Muscle of leg (tissue), 11 donors: ENCODE data around the gene HOATZ. TPM values are rescaled to one million over a fixed set of nuclear protein-coding genes. Genes with fewer than 3 reads are reported as not detected.

Experiments used
- DNase-seq: peaks from one replicate; pipeline ENCODE4 v3.0.0; 2013
- H3K27ac ChIP-seq: one replicate; pipeline ENCODE4 v1.5.1; 2013; ENCODE audit warnings: mild to moderate bottlenecking, low read length, control low read depth
- H3K27me3 ChIP-seq: one replicate; pipeline ENCODE4 v1.6.1; 2013; ENCODE audit warnings: low read length; ENCODE audit not compliant: control insufficient read depth, insufficient read depth
- H3K36me3 ChIP-seq: one replicate; pipeline ENCODE4 v1.6.1; 2013; ENCODE audit warnings: low read length; ENCODE audit not compliant: control insufficient read depth, insufficient read depth
- H3K4me1 ChIP-seq: one replicate; pipeline ENCODE4 v1.6.1; 2013; ENCODE audit warnings: low read length; ENCODE audit not compliant: control insufficient read depth, insufficient read depth
- H3K4me3 ChIP-seq: one replicate; pipeline ENCODE4 v1.5.1; 2013; ENCODE audit warnings: low read length, control low read depth
- H3K9me3 ChIP-seq: replicated peaks from 2 replicates; pipeline ENCODE4 v1.6.1; 2013; ENCODE audit warnings: low read depth, low read length; ENCODE audit not compliant: control insufficient read depth
- WGBS: methylation state at CpG from one replicate; pipeline ENCODE4 v1.1.5; 2013; ENCODE audit warnings: missing lambda C conversion rate; ENCODE audit not compliant: insufficient coverage; 5-methylcytosine and 5-hydroxymethylcytosine counted together
- polyA plus RNA-seq, 8 donors: library from polyadenylated mRNA; unstranded; fragments of 120-200 nt; gene quantifications; one replicate each; pipeline versions ENCODE4 v1.2.1 to v1.2.3, GENCODE V29; 2013; ENCODE audit warnings: inconsistent platforms in 1 of 8, low replicate concordance in 1 of 8; ENCODE audit not compliant: insufficient read length in 8 of 8, insufficient read depth in 1 of 8
- total RNA-seq: library from RNA; stranded (reverse); fragments of 120-200 nt; gene quantifications from one replicate; pipeline ENCODE4 v1.2.4, GENCODE V29; 2013

The HOATZ gene
- total and polyA plus RNA-seq, 9 donors = 0.09 to 0.60 (median 0.12) TPM; not detected in 2

DNA sequence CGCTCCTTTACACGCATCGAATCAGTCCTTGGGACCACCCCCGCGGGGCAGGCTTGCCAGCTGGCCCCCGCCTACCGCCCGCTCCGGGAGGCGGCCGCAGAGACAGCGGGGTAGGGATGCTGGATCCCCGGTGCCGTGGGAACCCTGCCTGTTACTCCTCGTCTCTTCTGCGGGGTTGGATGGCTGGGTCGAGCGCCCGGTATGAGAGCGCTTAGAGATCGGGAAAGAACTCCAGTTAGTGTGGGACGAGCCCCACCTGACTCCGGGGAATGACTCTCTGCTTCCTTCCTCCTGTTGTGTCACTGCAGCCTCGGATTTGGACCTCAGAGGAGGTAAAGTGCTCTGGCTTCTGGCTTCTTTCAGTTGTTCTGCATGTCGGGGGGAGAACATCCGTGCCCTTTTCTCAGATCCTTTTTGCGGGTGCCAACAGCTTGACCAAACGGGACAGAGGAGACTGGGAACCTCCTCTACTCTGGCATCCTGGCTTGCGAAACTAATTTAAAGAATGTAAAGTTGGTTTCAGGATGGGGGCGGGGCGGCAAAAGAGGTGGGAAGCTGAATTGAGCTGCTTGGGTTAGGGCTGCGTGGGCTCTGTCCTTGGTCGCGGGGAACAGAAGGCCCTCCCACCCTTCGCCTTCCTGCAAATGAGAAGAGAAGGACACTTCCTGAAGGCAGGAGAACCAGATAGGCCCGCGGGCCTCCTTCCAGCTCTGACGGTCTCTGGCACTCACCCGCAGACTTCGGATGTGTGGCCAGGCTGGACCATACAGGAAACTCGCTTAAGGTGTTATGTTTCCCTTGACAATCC is 26.9 kb downstream of the HOATZ start:
- H3K4me3 ChIP-seq = peak overlapping the region; percentile 60
- H3K36me3 ChIP-seq = peaks cover 5% of the 10 kb centered on the region
- H3K27me3 ChIP-seq = peaks cover 28% of the 10 kb centered on the region
- H3K9me3 ChIP-seq = no peaks in the 10 kb centered on the region
- peaks cover 21% of the 10 kb centered on the region for H3K4me1 ChIP-seq
- 1% methylated on average over 22 of the region's 41 CpGs for WGBS
- peak; percentile 80 for DNase-seq
- peak overlapping the region; percentile 74 for H3K27ac ChIP-seq

- H3K36me3 ChIP-seq = peaks cover 5% of the 10 kb centered on the region
- DNase-seq = no peak
- peaks cover 28% of the 10 kb centered on the region for H3K27me3 ChIP-seq
- H3K4me3 ChIP-seq = no peak overlapping the region
- H3K4me1 ChIP-seq = peaks cover 21% of the 10 kb centered on the region
- 67% methylated on average over 6 of the region's 10 CpGs for WGBS
- H3K27ac ChIP-seq = no peak overlapping the region
- H3K9me3 ChIP-seq = no peaks in the 10 kb centered on the region
These were observed 28.2 kb downstream of the HOATZ start for GRCh38 chr11:111542606-111543275.

- 80% methylated on average over 1 of the region's 2 CpGs for WGBS
- Histone ChIP-seq H3K9me3 (no peaks in the 10 kb centered on the region), H3K36me3 (peaks cover 5% of the 10 kb centered on the region), H3K27me3 (no peaks in the 10 kb centered on the region), H3K27ac (no peak overlapping the region), H3K4me3 (no peak overlapping the region), H3K4me1 (peaks cover 9% of the 10 kb centered on the region)
- DNase-seq = no peak
These were observed 33.9 kb downstream of the HOATZ start for GRCh38 chr11:111548525-111548924.

- Histone ChIP-seq H3K27ac (no peak overlapping the region), H3K27me3 (no peaks in the 10 kb centered on the region), H3K9me3 (no peaks in the 10 kb centered on the region), H3K4me3 (no peak overlapping the region), H3K4me1 (peaks cover 9% of the 10 kb centered on the region), H3K36me3 (peaks cover under 1% of the 10 kb centered on the region)
- WGBS = no CpG with 5 or more reads among the region's 11 CpGs
- DNase-seq = no peak
These were observed 34.8 kb downstream of the HOATZ start for GRCh38 chr11:111549196-111549868.

GRCh38 chr11:111549869-111550203 is 35.3 kb downstream of the HOATZ start:
- H3K27me3 ChIP-seq = no peaks in the 10 kb centered on the region
- DNase-seq = no peak
- H3K4me1 ChIP-seq = peaks cover 9% of the 10 kb centered on the region
- H3K36me3 ChIP-seq = no peaks in the 10 kb centered on the region
- no CpG with 5 or more reads among the region's 3 CpGs for WGBS
- no peak overlapping the region for H3K27ac ChIP-seq
- H3K9me3 ChIP-seq = no peaks in the 10 kb centered on the region
- no peak overlapping the region for H3K4me3 ChIP-seq

DNA sequence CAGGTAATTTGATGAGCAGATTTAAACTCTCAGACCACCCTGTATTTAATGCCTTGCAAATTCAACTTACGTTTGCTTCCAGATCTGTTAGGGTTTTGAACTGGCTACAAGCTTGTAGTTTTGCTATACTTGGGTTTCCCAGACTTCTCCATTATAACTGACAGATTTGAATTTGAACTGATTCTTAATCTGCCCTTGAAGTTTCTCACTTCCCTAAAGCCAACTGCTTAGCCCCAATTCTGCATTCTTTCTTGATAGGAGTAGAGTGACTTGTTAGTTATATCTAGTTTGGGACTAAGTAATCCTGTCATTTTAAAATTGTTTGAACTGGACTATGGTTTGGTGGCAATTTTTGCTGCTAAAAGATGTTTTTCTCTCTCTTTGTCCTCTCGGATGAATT is 35.7 kb downstream of the HOATZ start:
- Histone ChIP-seq H3K36me3 (no peaks in the 10 kb centered on the region), H3K27me3 (no peaks in the 10 kb centered on the region), H3K4me1 (peaks cover 9% of the 10 kb centered on the region), H3K9me3 (no peaks in the 10 kb centered on the region), H3K27ac (no peak overlapping the region), H3K4me3 (no peak overlapping the region)
- no peak for DNase-seq
- no CpG with 5 or more reads among the region's 2 CpGs for WGBS

DNA sequence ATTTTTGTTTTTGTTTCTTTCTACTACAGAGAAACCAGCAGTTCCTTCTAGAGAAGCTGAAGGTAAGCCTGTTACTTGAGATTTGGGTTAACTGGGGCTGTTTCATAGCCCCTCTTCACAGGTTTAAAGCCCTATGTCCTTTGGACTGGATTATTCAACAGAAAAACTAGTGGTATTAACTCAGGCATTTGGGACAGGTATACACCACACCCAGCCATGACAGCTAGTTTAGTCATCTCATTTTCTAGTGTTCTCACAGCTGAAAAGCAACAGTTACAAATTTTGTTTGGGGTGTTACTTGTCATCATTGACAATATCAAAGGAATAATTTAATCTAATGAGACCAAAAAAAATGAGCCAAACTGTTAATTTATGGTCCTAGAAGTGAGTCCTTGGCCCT is 40.0 kb downstream of the HOATZ start:
- H3K27ac ChIP-seq = no peak overlapping the region
- H3K9me3 ChIP-seq = peaks cover 4% of the 10 kb centered on the region
- H3K27me3 ChIP-seq = no peaks in the 10 kb centered on the region
- no peak overlapping the region for H3K4me3 ChIP-seq
- no peaks in the 10 kb centered on the region for H3K4me1 ChIP-seq
- no peaks in the 10 kb centered on the region for H3K36me3 ChIP-seq
- no peak for DNase-seq

DNA sequence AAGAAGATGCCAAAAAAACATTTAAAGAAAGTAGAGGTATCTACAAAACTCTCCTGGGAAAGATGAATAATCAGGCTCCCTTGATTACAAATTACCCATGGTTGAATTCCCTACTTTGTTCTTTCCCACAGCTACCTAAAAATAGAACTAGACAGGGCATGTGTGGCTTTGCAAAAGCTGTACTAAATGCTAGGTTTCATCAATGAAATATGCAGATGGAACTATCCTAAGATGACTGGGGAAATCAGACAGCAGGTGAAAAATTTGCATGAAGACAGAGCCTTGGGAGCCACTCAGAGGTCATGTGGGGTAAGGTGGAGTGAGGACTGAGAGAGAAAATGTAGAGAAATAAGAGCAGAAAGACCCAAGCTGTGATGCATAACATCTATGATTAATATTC is 40.7 kb downstream of the HOATZ start:
- H3K4me3 ChIP-seq = no peak overlapping the region
- peaks cover 4% of the 10 kb centered on the region for H3K9me3 ChIP-seq
- H3K36me3 ChIP-seq = no peaks in the 10 kb centered on the region

DNA sequence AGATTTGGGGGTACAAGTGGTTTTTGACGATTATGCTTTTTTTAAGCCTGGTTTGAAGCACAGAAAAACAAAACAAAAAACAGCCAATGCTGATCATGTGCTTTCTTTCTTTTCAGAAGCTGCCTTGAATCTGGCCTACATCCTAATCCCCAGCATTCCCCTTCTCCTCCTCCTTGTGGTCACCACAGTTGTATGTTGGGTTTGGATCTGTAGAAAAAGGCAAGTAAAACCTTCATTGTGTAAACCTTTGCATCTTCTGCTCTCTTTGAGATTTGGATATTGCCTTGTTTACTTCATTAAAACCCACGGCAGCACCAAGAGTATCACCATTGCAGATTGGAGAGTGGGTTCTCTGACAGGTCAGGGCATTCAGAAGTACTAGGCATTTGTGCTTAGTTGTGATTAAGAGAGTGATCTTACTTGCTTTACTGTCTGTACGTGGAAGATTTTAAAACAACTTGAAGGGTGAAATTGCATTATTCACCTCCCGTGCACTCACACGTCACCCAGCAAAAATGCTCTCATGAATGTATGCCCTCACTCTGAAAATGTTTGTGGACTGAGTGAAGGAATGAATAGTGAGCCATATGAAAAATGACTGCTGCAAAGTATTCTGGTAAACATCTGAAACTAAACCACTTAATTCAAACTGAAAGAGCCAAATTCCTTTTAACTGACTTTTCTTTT is 43.0 kb downstream of the HOATZ start:
- no peaks in the 10 kb centered on the region for H3K27me3 ChIP-seq
- H3K36me3 ChIP-seq = no peaks in the 10 kb centered on the region
- peaks cover 4% of the 10 kb centered on the region for H3K9me3 ChIP-seq
- H3K4me3 ChIP-seq = no peak overlapping the region
- WGBS = no CpG with 5 or more reads among the region's 5 CpGs
- H3K27ac ChIP-seq = no peak overlapping the region
- no peak for DNase-seq
- H3K4me1 ChIP-seq = no peaks in the 10 kb centered on the region

More for the DNA sequence above, 40.7 kb downstream of the HOATZ start:
- H3K27me3 ChIP-seq = no peaks in the 10 kb centered on the region
- no peaks in the 10 kb centered on the region for H3K4me1 ChIP-seq
- no peak for DNase-seq
- no peak overlapping the region for H3K27ac ChIP-seq
